8988T (cell line): ENCODE data around the gene DYNAP.

Experiments used
- DNase-seq: peaks from one replicate; pipeline ENCODE4 v3.0.0; 2011

Gene DYNAP

GRCh38 chr18:54590945-54591344 is at the start of gene DYNAP:
Gene DYNAP, plus strand, starts transcription at chr18:54591245. Its CDS starts 38 bp downstream, at chr18:54591283.
- DNase-seq = no peak

- no peak for DNase-seq
Measured at GRCh38 chr18:54551590-54551989, 39.5 kb upstream of the DYNAP start.

GRCh38 chr18:54555286-54555685 is 35.8 kb upstream of the DYNAP start:
- DNase-seq = no peak

GRCh38 chr18:54555996-54556395 is 35.0 kb upstream of the DYNAP start:
- no peak for DNase-seq

GRCh38 chr18:54557958-54558357 is 33.1 kb upstream of the DYNAP start:
- DNase-seq = no peak

GRCh38 chr18:54558609-54559585 is 32.1 kb upstream of the DYNAP start:
- no peak for DNase-seq

- DNase-seq = no peak
Measured at GRCh38 chr18:54561706-54562267, 29.3 kb upstream of the DYNAP start.

GRCh38 chr18:54580202-54580729 is 10.8 kb upstream of the DYNAP start:
- no peak for DNase-seq

GRCh38 chr18:54584065-54584464 is 7.0 kb upstream of the DYNAP start:
- DNase-seq = no peak

- DNase-seq = no peak
Measured at GRCh38 chr18:54585743-54586142, 5.3 kb upstream of the DYNAP start.

- DNase-seq = no peak
Measured at GRCh38 chr18:54604211-54604610, 13.2 kb downstream of the DYNAP start.

GRCh38 chr18:54606835-54607212 is 15.8 kb downstream of the DYNAP start:
- DNase-seq = no peak

- no peak for DNase-seq
Measured at GRCh38 chr18:54607213-54608027, 16.4 kb downstream of the DYNAP start.

GRCh38 chr18:54608028-54608642 is 17.1 kb downstream of the DYNAP start:
- DNase-seq = no peak

- DNase-seq = no peak
Measured at GRCh38 chr18:54611816-54612215, 20.8 kb downstream of the DYNAP start.

- DNase-seq = no peak
Measured at GRCh38 chr18:54612237-54612636, 21.2 kb downstream of the DYNAP start.

GRCh38 chr18:54613174-54613573 is 22.1 kb downstream of the DYNAP start:
- no peak for DNase-seq

- DNase-seq = no peak
Measured at GRCh38 chr18:54616220-54616848, 25.3 kb downstream of the DYNAP start.

- DNase-seq = no peak
Measured at GRCh38 chr18:54622084-54622483, 31.0 kb downstream of the DYNAP start.

- DNase-seq = no peak
Measured at GRCh38 chr18:54626779-54627178, 35.7 kb downstream of the DYNAP start.

- no peak for DNase-seq
Measured at GRCh38 chr18:54630963-54631362, 39.9 kb downstream of the DYNAP start.

GRCh38 chr18:54636217-54636616 is 45.2 kb downstream of the DYNAP start:
- no peak for DNase-seq
